ENCODE results near the gene RAB31. TPM values are rescaled to one million over a fixed set of nuclear protein-coding genes. Genes with fewer than 3 reads are reported as not detected.

RAB31 gene
- total RNA-seq, 3 donors from 2014 or later = 12.8 to 58.5 (median 27.4) TPM

DNA sequence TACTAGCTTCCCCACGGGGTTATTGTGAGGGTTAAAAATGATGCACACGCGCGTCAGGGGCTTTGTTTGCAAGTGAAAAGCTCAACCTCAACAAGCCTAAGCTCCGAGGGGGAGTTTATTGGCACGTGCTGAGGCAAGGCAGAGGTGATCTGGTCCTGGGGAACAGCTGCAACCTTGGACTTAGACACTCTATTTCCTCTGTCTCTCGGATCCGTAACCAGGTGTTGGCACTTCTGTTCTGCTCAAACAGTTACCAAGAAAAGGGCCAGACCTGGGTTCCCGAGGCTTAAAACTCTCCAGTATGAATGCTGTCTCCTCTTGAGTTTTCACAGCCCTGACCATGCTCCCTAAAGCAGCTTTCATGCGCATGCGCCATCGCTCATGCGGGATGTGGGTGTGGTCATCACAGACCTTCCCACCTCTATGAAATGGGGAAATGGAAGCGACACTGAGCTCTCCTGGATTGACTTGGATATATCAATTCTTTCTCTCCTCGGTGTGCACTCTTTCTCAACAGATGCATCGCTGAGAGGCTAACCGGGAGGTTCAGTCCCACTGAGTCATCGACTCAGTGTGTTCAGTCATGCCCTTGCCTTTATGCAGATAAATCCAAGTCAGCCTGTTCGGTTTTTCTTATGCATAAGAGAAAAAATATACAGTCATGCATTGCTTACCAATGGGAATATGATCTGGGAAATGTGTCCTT lies 19.9 kb upstream of the RAB31 start:
- Histone ChIP-seq H3K9me3 (no peaks in the 10 kb centered on the region), H3K4me3 (no peak overlapping the region), H3K36me3 (ENCODE audit: low read depth) (no peaks in the 10 kb centered on the region), H3K4me1 (ENCODE audit: low read depth) (no peaks in the 10 kb centered on the region)
- intact Hi-C loops (cut with DNase I, micrococcal nuclease) = no loop called here
- no peak for ATAC-seq
- TF ChIP-seq, protein P1, sequence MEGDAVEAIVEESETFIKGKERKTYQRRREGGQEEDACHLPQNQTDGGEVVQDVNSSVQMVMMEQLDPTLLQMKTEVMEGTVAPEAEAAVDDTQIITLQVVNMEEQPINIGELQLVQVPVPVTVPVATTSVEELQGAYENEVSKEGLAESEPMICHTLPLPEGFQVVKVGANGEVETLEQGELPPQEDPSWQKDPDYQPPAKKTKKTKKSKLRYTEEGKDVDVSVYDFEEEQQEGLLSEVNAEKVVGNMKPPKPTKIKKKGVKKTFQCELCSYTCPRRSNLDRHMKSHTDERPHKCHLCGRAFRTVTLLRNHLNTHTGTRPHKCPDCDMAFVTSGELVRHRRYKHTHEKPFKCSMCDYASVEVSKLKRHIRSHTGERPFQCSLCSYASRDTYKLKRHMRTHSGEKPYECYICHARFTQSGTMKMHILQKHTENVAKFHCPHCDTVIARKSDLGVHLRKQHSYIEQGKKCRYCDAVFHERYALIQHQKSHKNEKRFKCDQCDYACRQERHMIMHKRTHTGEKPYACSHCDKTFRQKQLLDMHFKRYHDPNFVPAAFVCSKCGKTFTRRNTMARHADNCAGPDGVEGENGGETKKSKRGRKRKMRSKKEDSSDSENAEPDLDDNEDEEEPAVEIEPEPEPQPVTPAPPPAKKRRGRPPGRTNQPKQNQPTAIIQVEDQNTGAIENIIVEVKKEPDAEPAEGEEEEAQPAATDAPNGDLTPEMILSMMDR (IDR thresholded peaks at IDR 0.05) = no peak
- no peak for DNase-seq

DNA sequence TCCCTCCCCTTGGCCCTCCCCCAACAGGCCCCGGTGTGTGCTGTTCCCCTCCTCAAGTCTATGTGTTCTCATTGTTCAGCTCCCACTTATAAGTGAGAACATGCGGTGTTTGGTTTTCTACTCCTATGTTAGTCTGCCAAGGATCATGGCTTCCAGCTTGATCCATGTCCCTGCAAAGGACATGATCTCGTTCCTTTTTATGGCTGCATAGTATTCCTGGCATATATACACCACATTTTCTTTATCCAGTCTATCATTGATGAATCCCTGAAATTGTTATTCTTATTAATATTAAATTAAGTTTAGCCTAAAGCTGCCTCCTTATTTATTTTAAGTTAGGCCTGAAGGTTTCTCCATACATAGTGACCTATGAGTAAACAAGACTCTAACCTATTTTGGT lies 18.8 kb upstream of the RAB31 start:
- no peaks in the 10 kb centered on the region for H3K4me1 ChIP-seq (ENCODE audit: low read depth)
- DNase-seq = no peak
- TF ChIP-seq, protein P1 (IDR thresholded peaks at IDR 0.05) = no peak
- H3K4me3 ChIP-seq = no peak overlapping the region
- intact Hi-C loops (cut with DNase I, micrococcal nuclease) = no loop called here
- H3K36me3 ChIP-seq (ENCODE audit: low read depth) = no peaks in the 10 kb centered on the region
- no peak for ATAC-seq
- no peaks in the 10 kb centered on the region for H3K9me3 ChIP-seq

DNA sequence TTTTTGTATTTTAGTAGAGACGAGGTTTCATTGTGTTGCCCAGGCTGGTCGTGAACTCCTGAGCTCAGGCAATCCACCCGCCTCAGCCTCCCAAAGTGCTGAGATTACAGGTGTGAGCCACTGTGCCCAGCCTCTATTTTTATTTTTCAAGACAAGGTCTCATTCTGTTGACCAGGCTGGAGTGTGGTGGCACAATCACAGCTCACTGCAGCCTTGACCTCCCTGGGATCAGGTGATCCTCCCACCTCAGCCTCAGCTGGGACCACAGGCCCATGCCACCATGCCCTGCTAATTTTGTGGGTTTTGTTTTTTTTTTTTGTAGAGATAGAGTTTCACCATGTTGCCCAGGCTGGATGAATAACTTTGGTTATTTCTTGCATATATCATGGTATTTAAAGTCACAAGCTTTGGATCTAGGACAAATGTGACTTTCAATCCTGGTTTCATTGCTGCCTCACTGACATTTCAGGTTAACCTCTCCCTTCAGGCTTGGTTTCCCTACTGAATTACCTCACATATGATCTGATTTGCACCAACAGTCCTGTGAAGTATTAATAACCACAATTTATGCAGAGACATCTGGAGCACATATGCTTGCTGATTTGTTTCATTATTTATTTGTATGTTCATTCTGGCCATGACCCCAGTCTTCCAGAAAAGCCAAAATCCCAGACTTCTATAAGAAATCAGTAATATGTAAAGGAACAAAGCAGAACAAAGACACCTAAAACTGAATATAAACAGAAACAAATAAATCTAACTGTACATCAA lies 17.5 kb upstream of the RAB31 start:
- DNase-seq = no peak
- H3K9me3 ChIP-seq = no peaks in the 10 kb centered on the region

DNA sequence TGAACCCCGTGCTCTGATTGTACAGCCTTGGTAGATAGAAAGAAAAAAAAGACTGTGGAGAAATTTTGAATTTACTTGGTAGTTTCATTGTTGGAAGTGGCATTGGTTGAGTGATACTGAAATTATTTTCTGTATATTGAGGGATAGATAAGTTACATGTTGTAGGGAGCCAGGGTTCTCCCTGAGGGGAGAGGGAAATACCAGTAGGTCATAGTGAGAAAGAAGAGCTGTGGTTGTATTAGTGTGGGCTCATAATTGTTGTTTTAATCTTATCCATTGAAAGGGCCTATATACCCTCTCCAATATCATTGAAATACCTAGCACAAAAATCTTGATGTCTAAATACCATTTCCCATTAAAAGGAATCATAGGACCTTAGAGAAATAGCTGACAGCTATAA lies 16.9 kb upstream of the RAB31 start:
- no peaks in the 10 kb centered on the region for H3K36me3 ChIP-seq (ENCODE audit: low read depth)
- no peak for DNase-seq
- no peak overlapping the region for H3K4me3 ChIP-seq
- intact Hi-C loops (cut with DNase I, micrococcal nuclease) = no loop called here
- no peak for ATAC-seq
- TF ChIP-seq, protein P1 (IDR thresholded peaks at IDR 0.05) = no peak
- H3K9me3 ChIP-seq = no peaks in the 10 kb centered on the region
- H3K4me1 ChIP-seq (ENCODE audit: low read depth) = no peaks in the 10 kb centered on the region

More for the DNA sequence above, 17.5 kb upstream of the RAB31 start:
- TF ChIP-seq, protein P1 (IDR thresholded peaks at IDR 0.05) = no peak
- no peak overlapping the region for H3K4me3 ChIP-seq
- ATAC-seq = no peak
- no peaks in the 10 kb centered on the region for H3K4me1 ChIP-seq (ENCODE audit: low read depth)
- no peaks in the 10 kb centered on the region for H3K36me3 ChIP-seq (ENCODE audit: low read depth)
- intact Hi-C loops (cut with DNase I, micrococcal nuclease) = no loop called here

DNA sequence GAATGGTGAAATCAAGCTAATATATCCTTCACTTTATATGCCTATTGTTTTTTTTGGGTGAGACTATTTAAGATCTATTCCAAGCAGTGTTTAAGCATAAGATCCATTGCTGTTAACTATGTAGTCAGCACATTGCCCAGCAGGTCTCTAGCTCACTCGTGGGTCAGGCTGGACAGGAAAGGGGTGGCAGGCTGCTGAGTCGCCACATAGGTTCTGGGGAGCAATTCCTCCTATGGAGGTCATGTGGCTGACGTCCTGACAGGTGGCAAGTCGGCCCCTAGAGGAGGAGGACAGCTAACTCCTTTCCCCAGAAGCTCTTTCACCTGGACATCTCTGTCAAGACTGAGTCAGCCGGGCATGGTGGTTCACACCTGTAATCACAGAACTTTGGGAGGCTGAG lies 13.9 kb upstream of the RAB31 start:
- intact Hi-C loops (cut with DNase I, micrococcal nuclease) = no loop called here
- H3K4me1 ChIP-seq (ENCODE audit: low read depth) = no peaks in the 10 kb centered on the region
- ATAC-seq = no peak
- H3K4me3 ChIP-seq = no peak overlapping the region
- DNase-seq = no peak
- H3K9me3 ChIP-seq = no peaks in the 10 kb centered on the region
- no peaks in the 10 kb centered on the region for H3K36me3 ChIP-seq (ENCODE audit: low read depth)
- TF ChIP-seq, protein P1 (IDR thresholded peaks at IDR 0.05) = no peak

Measured in mucosa of descending colon (tissue), 3 donors.